ENCODE results near the gene ZNF438.

Gene ZNF438

GRCh38 chr10:30848396-30849032 lies 183.2 kb downstream of the ZNF438 start:
- no peak for DNase-seq

- DNase-seq = no peak
These were observed 184.0 kb downstream of the ZNF438 start for GRCh38 chr10:30847642-30848041.

- DNase-seq = no peak
These were observed 184.5 kb downstream of the ZNF438 start for GRCh38 chr10:30847199-30847598.

- no peak for DNase-seq
These were observed 185.0 kb downstream of the ZNF438 start for GRCh38 chr10:30846710-30847109.

- peak in 2 of 58 donors; percentile 6 to 13 for DNase-seq
These were observed 188.8 kb downstream of the ZNF438 start for GRCh38 chr10:30842894-30843293.

- no peak for DNase-seq
These were observed 189.5 kb downstream of the ZNF438 start for GRCh38 chr10:30842185-30842584.

GRCh38 chr10:30840395-30841050 lies 191.1 kb downstream of the ZNF438 start:
- DNase-seq = no peak

- no peak for DNase-seq
These were observed 192.0 kb downstream of the ZNF438 start for GRCh38 chr10:30839652-30840051.

- DNase-seq = no peak
These were observed 195.3 kb downstream of the ZNF438 start for GRCh38 chr10:30836406-30836805.

GRCh38 chr10:30835146-30835545 lies 196.5 kb downstream of the ZNF438 start:
- no peak for DNase-seq

- peak in 1 of 58 donors; percentile 17 for DNase-seq
These were observed 197.0 kb downstream of the ZNF438 start for GRCh38 chr10:30834651-30835050.

GRCh38 chr10:30834153-30834552 lies 197.5 kb downstream of the ZNF438 start:
- DNase-seq = no peak

- no peak for DNase-seq
These were observed 198.1 kb downstream of the ZNF438 start for GRCh38 chr10:30833628-30833970.

- no peak for DNase-seq
These were observed 198.7 kb downstream of the ZNF438 start for GRCh38 chr10:30832749-30833627.

- no peak for DNase-seq
These were observed 199.5 kb downstream of the ZNF438 start for GRCh38 chr10:30832001-30832748.

- DNase-seq = no peak
These were observed 200.2 kb downstream of the ZNF438 start for GRCh38 chr10:30831426-30831825.

GRCh38 chr10:30830315-30831230 lies 201.1 kb downstream of the ZNF438 start:
- DNase-seq = no peak

- DNase-seq = no peak
These were observed 201.8 kb downstream of the ZNF438 start for GRCh38 chr10:30829901-30830300.

- no peak for DNase-seq
These were observed 203.0 kb downstream of the ZNF438 start for GRCh38 chr10:30828680-30829079.

GRCh38 chr10:30828164-30828563 lies 203.5 kb downstream of the ZNF438 start:
- no peak for DNase-seq
